DLD1 (cell line): ENCODE results near the gene CRYGN.

Source experiments
- in situ Hi-C: cut with HindIII; loops from 2 replicates; pipeline ENCODE4 v1.10.0; 2017; ENCODE audit warnings: low sequenced_read_pairs

CRYGN gene

GRCh38 chr7:151408839-151409666 lies 30.9 kb downstream of the CRYGN start:
- in situ Hi-C loops: no loop called here

GRCh38 chr7:151408498-151408838 lies 31.5 kb downstream of the CRYGN start:
- in situ Hi-C loops: no loop called here

GRCh38 chr7:151406886-151407583 lies 32.9 kb downstream of the CRYGN start:
- in situ Hi-C loops: no loop called here

- in situ Hi-C loops: no loop called here
Measured at GRCh38 chr7:151406051-151406875, 33.7 kb downstream of the CRYGN start.

GRCh38 chr7:151405588-151405987 lies 34.4 kb downstream of the CRYGN start:
- in situ Hi-C loops: no loop called here

- in situ Hi-C loops: no loop called here
Measured at GRCh38 chr7:151405056-151405455, 34.9 kb downstream of the CRYGN start.

GRCh38 chr7:151404216-151405011 lies 35.5 kb downstream of the CRYGN start:
- in situ Hi-C loops: no loop called here

GRCh38 chr7:151403764-151404163 lies 36.2 kb downstream of the CRYGN start:
- in situ Hi-C loops: no loop called here

GRCh38 chr7:151402029-151402835 lies 37.7 kb downstream of the CRYGN start:
- in situ Hi-C loops: no loop called here

GRCh38 chr7:151400626-151401315 lies 39.2 kb downstream of the CRYGN start:
- in situ Hi-C loops: no loop called here

- in situ Hi-C loops: loop anchor here (5.0 kb wide), 1 partner anchor 38 kb away; no protein-coding TSS in a partner anchor
Measured at GRCh38 chr7:151399906-151400305, 40.0 kb downstream of the CRYGN start.

- in situ Hi-C loops: loop anchor here (5.0 kb wide), 1 partner anchor 37 kb away; no protein-coding TSS in a partner anchor
Measured at GRCh38 chr7:151399305-151399601, 40.7 kb downstream of the CRYGN start.

- in situ Hi-C loops: loop anchor here (5.0 kb wide), 1 partner anchor 36 kb away; no protein-coding TSS in a partner anchor
Measured at GRCh38 chr7:151398446-151399304, 41.3 kb downstream of the CRYGN start.

- in situ Hi-C loops: loop anchor here (5.0 kb wide), 1 partner anchor 35 kb away; no protein-coding TSS in a partner anchor
Measured at GRCh38 chr7:151397026-151397425, 42.9 kb downstream of the CRYGN start.

GRCh38 chr7:151396328-151396970 lies 43.5 kb downstream of the CRYGN start:
- in situ Hi-C loops: loop anchor here (5.0 kb wide), 1 partner anchor 34 kb away; no protein-coding TSS in a partner anchor

- in situ Hi-C loops: loop anchor here (5.0 kb wide), 1 partner anchor 33 kb away; no protein-coding TSS in a partner anchor
Measured at GRCh38 chr7:151395036-151395367, 44.9 kb downstream of the CRYGN start.
